GM10847 (cell line): ENCODE data around the gene TNRC6B.

Source experiments
- POLR2A ChIP-seq: IDR thresholded peaks from 2 replicates; pipeline ENCODE4 v1.6.1; 2011; ENCODE audit not compliant: insufficient read length; ENCODE audit errors: extremely low read depth

Gene TNRC6B

GRCh38 chr22:40250608-40251007 lies 72.9 kb downstream of the TNRC6B start:
- no peak for TF ChIP-seq POLR2A

- TF ChIP-seq POLR2A: no peak
Observed at GRCh38 chr22:40251106-40251505, 73.4 kb downstream of the TNRC6B start.

DNA sequence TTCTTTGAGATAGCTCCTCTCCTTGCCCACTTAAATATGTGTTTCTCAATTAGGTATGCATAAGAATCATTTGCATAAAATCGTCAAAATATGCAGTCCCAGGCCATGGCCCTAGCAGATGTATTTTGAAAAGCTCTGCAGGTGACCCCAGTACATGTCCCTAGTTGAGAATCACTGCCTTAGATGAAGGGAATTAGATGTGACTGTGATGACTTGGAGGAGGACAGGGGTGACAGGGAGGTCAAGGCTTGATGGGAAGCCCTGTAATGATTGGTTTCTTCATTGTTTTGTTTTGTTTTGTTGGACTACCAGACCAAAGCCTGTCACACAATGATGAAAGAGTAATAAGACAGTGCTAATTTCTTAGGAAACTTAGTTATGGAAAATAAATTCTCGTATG lies 74.4 kb downstream of the TNRC6B start:
- no peak for TF ChIP-seq POLR2A

GRCh38 chr22:40256516-40256915 lies 78.8 kb downstream of the TNRC6B start:
- TF ChIP-seq POLR2A: no peak

DNA sequence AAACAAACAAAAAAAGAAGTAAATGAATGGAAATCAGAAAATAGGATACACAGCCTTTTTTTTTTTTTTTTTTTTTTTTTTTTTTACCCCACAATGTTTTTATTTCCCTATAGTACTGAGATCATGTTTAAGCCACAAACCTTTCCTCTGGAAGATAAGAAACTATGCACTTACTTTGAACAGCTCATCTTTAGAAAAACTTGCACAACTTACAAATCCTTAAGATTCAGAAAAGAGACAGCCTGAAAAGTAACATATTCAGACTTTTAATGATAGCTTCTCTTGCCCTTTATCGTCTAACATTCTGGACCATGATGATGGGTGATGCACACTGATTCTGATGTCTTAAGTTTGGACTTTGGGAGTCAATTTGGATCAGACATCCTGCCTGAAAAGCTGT lies 80.3 kb downstream of the TNRC6B start:
- no peak for TF ChIP-seq POLR2A

DNA sequence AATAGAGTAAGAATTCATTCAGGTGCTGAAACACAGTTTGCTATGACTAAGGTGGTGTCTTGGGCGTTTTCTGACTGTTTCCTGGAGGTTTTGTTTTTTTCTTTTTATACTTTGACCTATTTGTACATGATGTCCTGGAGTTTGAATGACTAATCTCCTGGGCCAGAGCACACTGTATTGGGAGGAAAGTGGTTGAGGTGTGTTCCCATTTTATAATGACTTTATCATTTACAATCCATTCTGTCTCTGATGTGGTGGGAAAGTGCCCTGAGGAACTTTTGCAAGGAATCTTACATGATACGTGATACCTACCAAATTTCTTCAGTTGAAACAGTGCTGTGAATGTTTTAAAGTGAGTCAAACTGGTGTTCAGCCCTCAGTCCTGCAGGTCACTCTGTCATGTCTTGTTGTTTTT lies 80.8 kb downstream of the TNRC6B start:
- no peak for TF ChIP-seq POLR2A

- no peak for TF ChIP-seq POLR2A
Observed at GRCh38 chr22:40261783-40262182, 84.1 kb downstream of the TNRC6B start.

- TF ChIP-seq POLR2A: no peak
Observed at GRCh38 chr22:40263191-40263590, 85.5 kb downstream of the TNRC6B start.

GRCh38 chr22:40265783-40266182 lies 88.1 kb downstream of the TNRC6B start:
- TF ChIP-seq POLR2A: no peak

DNA sequence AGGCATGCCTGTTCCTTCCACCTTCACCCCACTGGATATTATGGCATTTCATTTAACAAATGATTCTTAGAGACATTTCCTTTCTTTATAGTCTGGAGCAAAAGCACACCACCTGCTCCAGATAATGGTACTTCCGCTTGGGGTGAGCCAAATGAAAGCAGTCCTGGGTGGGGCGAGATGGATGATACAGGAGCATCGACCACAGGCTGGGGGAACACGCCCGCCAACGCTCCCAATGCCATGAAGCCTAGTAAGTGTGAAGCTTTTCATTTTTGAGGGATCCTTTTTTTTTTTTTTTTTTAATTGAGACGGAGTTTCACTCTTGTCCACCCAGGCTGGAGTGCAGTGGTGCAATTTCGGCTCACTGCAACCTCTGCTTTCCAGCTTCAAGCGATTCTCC lies 92.3 kb downstream of the TNRC6B start:
- no peak for TF ChIP-seq POLR2A

DNA sequence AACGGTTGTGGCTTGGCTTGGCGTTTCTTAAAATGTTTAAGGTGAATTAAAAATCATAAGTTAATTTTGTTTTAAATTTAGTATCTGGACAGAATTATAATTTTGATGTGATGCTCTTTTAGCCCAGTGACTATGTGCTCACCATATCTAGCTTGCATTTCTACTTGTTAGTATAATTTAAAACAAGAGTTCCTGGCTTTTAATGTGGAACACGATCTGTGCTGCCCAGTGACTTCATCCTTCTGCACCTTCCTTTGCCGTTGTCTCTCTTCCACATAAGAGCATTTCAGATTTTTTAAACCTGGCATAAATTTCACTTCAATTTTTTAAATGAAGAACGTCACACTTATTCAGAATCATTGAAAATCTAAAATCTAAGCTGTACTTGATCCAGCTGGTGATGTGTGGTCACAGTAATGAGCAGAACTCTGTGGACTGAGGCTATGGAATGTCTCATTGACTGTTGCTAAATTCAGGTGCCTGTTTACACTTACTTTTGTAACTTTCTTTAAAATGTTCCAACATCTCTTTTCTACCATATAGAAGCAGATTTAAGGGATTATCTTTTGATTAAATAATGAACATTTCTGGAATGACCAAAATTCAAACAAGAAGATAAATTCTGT lies 93.1 kb downstream of the TNRC6B start:
- no peak for TF ChIP-seq POLR2A

DNA sequence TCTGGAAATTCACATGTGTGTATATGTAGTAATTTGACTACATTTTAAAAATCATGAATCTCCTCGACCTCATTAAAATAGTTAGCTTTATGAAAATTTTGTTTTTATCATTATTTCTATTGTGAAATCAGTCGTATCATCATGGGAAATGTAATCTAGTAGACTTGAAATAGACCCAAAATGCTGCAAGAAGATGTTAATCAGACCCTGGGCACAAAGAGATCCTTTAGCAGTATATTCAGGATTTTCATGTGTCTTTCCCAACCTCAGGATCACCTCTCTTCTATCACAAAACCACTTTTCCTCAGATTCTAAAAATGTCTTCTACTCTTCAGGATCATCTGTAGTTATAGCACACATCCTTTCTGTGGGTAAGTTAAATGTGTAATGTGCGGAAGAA lies 93.7 kb downstream of the TNRC6B start:
- TF ChIP-seq POLR2A: no peak

- no peak for TF ChIP-seq POLR2A
Observed at GRCh38 chr22:40273319-40273718, 95.6 kb downstream of the TNRC6B start.

DNA sequence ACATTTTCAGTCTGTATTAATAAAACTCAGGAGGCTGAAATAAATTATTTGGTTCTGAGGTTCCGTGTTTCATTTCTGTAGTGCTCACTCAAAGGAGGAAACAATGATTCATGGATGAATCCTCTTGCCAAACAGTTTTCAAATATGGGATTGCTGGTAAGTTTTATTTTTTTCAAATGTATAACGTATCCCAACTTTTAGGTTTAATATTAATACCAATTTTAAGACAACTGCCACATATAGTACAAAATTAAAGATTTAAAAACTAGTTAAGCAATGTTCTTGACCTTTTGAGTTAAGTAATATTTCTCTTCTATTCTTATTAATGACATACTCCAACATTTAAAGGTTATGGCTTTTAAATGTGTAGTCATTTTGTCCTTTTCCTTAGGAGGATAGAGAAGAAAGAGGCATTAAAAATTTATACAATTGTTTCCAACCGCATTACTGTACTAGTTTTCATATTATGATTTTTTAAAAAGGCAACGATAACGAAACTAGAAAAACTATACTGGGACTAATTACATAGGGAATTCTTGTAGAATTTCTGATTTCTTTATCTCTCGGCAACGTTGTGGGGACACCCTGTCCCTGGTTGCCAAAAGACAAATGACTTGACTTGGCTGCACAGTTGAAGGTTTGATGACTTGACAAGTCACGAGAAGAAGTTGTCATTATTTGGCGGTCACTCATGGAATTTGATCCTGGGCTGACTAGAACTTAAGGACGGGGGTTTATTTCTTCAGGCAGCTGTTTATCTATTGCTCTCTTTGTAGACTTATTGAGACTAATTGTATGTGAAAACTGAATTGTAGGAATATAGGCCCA lies 99.5 kb downstream of the TNRC6B start:
- no peak for TF ChIP-seq POLR2A

- no peak for TF ChIP-seq POLR2A
Observed at GRCh38 chr22:40279017-40279416, 101.3 kb downstream of the TNRC6B start.

GRCh38 chr22:40281717-40282116 lies 104.0 kb downstream of the TNRC6B start:
- no peak for TF ChIP-seq POLR2A

- TF ChIP-seq POLR2A: no peak
Observed at GRCh38 chr22:40285513-40285912, 107.8 kb downstream of the TNRC6B start.
